Measurements from ENCODE around the gene ADGRF1.

DNA sequence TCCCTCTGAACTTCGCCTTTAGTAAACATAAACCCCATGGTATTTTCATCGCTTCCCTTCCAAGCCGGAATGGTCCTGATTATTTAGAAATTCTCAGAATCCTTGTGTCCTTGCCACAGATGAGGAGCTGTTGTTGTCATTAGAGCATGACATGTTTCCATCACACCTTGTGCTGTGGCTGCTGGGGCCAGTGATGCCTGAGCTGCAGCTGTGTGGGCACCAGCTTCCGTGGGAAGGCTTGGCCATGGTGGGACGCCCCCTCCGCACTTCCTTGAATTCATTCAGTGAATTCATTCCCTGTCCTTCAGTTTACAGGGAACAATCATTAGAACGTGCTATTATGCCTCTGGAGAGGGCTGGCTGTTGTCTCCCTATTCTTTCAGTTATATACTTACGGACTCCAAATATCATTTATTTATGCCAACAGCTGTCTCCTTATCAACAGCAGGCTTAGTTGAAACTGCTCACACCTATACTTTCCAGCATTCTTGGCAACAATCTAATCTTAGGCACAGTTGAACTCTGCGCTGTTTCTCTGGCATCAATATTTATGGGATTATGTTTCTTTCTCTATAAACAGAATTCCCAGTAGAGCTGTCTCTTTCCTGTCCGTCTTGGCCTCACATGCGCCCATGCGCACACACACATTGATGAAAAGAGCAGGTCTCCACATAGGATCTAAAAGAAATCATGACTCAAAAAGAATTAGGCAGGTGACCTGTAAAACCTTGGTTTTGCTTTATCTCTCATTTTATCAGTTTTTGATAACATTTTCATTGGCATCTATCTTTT, 9.0 kb downstream of the ADGRF1 start:
- TF ChIP-seq CTCF (IDR thresholded peaks at IDR 0.05) (no peak), POLR2AphosphoS5 (IDR thresholded peaks at IDR 0.05) (no peak), POLR2A (IDR thresholded peaks at IDR 0.05) (no peak)

All from stomach (tissue), 4 donors.